Mammary microvascular endothelial cell (primary cell): Measurements from ENCODE around the gene PPP6C. TPM values are rescaled to one million over a fixed set of nuclear protein-coding genes. Genes with fewer than 3 reads are reported as not detected.

Experiments
- total RNA-seq: library from RNA; depleted of rRNA; stranded (reverse); fragments of >200 nt; gene quantifications from 2 replicates; pipeline ENCODE4 v1.2.3, GENCODE V29; 2015

Gene PPP6C
- 24.2 and 30.7 TPM in 2 replicates for total RNA-seq

GRCh38 chr9:125189361-125190289, at the start of gene PPP6C:
TSS of gene PPP6C (minus strand) at chr9:125189803. CDS start at chr9:125189718, 85 bp downstream.

GRCh38 chr9:125200216-125201047, 10.8 kb upstream of the PPP6C start, which contains the start of gene RABEPK:
TSS of gene RABEPK (plus strand) at chr9:125200542. CDS start at chr9:125203014, 2,472 bp downstream.

GRCh38 chr9:125143377-125144090, 46.1 kb downstream of the PPP6C start, which contains the start of gene SCAI:
TSS of gene SCAI (minus strand) at chr9:125143528. CDS start at chr9:125143437, 91 bp downstream.

Other genes starting within 250 kb of the PPP6C start
- 11.9 and 17.7 TPM in 2 replicates for gene GOLGA1, start 248.7 kb downstream of the PPP6C start, total RNA-seq
- gene SCAI, start 46.3 kb downstream of the PPP6C start, total RNA-seq: 2.1 and 4.5 TPM in 2 replicates
- gene RABEPK, start 10.7 kb upstream of the PPP6C start, total RNA-seq: 24.2 and 25.4 TPM in 2 replicates
- 289 and 291 TPM in 2 replicates for gene HSPA5, start 51.5 kb upstream of the PPP6C start, total RNA-seq
- gene GAPVD1, start 72.0 kb upstream of the PPP6C start, total RNA-seq: 30.6 and 31.1 TPM in 2 replicates